ENCODE results near the gene PXDN.

The PXDN gene

DNA sequence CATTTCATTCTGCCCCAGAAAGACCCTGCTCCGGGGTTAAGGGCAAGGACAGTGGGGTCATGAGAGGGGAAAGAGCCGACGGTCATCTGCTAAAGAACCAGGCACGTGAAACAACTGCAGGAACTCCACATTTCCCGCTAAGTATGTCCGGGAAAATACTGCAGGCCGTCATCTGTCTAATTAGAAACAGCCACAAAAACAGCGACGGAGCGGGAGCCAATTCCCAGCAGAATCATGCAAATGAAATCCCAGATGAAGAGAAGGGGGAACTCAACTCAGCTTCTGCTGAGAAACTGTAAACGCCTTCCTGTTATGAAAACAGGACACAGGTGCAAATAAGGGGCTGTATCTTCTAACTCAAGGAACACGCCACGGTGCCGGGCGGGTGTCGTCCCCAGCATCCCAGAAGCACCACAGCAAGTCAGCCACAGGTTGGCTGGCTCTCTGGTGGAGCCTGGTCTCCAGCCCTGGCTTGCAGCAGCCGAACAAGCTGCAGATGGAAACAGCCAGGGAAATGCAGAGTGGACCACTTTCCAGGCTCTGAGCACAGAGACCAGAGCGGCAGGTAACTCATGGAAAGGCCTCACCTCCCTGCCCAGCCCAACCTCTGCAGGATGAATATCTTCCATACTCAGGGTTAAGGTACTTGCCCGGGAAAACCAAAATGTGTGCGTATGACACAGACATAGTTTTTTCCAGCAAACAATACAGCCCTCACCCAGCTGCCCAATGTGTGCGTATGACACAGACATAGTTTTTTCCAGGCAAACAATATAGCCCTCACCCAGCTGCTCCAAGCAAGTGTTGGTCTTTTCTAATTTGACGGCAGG, 28.9 kb downstream of the PXDN start:
- no peak for DNase-seq (ENCODE audit: low read depth)
- no peak overlapping the region for H3K4me3 ChIP-seq (ENCODE audit: low read depth, low read length)
- TF ChIP-seq, protein P1, sequence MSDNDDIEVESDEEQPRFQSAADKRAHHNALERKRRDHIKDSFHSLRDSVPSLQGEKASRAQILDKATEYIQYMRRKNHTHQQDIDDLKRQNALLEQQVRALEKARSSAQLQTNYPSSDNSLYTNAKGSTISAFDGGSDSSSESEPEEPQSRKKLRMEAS (IDR thresholded peaks at IDR 0.05; ENCODE audit: low read depth, low read length): no peak
- TF ChIP-seq, protein P2, sequence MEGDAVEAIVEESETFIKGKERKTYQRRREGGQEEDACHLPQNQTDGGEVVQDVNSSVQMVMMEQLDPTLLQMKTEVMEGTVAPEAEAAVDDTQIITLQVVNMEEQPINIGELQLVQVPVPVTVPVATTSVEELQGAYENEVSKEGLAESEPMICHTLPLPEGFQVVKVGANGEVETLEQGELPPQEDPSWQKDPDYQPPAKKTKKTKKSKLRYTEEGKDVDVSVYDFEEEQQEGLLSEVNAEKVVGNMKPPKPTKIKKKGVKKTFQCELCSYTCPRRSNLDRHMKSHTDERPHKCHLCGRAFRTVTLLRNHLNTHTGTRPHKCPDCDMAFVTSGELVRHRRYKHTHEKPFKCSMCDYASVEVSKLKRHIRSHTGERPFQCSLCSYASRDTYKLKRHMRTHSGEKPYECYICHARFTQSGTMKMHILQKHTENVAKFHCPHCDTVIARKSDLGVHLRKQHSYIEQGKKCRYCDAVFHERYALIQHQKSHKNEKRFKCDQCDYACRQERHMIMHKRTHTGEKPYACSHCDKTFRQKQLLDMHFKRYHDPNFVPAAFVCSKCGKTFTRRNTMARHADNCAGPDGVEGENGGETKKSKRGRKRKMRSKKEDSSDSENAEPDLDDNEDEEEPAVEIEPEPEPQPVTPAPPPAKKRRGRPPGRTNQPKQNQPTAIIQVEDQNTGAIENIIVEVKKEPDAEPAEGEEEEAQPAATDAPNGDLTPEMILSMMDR (IDR thresholded peaks at IDR 0.05; ENCODE audit: low read depth, low read length): no peak
- no peak for TF ChIP-seq POLR2A (IDR thresholded peaks at IDR 0.05; ENCODE audit: extremely low read depth, insufficient read length)
- TF ChIP-seq MYC (IDR thresholded peaks at IDR 0.05; ENCODE audit: low read depth, low read length): no peak

DNA sequence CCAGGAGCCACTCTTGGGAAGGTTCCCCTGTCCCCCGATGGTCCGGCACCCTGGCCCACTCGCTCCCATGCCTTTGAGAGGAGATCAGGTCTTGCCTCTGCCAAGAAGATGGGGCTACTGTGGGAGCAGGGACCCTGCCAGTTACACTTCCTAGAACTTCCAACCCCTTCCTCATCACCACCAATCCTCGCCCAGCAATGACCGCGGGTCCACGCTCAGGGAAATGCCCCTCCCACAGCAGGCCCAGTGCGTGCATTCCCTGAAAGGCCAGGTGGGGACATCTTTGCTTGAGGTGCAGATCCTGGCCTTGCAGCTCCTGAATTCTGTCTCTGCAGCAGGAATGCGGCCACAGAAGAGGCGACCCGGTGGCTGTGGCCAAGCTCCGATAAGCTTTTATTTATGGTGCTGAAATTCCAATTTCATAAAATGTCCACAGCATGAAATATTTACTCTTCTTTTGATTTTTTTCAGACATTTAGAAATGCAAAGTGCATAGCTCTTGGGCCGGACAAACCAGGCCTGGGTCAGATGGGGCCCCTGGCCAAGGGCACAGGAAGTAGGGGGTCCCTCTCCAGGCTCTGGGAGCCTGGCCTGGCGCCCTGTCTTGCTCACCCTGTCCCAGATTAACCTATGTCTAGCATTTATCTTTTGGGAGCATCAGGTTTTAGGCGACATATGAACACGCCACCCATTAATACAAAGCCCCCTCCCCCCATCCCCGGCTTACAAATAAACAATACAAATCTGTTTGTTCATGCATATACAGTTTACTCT, 29.8 kb downstream of the PXDN start:
- DNase-seq (ENCODE audit: low read depth): no peak
- TF ChIP-seq, protein P1 (IDR thresholded peaks at IDR 0.05; ENCODE audit: low read depth, low read length): no peak
- TF ChIP-seq MYC (IDR thresholded peaks at IDR 0.05; ENCODE audit: low read depth, low read length) (no peak), POLR2A (IDR thresholded peaks at IDR 0.05; ENCODE audit: extremely low read depth, insufficient read length) (no peak)
- TF ChIP-seq, protein P2 (IDR thresholded peaks at IDR 0.05; ENCODE audit: low read depth, low read length): no peak
- no peak overlapping the region for H3K4me3 ChIP-seq (ENCODE audit: low read depth, low read length)

DNA sequence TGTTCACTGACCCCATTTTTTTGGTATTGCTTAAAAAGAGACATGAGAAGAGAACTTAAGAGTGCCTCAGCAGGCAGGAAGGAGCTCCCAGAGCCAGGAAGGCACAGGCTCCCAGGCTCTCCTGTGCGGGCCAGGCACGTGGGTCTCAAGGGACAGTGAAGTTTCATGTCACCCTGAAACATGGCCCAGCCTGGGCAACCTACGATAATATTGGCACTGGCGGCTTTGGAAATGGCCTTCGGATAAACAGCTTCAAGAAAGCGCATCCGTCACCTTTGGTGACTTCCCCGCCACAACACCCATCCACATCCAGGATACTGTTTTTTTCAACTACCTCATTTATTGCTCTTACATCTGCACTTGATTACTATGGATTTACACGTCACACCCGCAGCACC, 30.5 kb downstream of the PXDN start:
- no peak for TF ChIP-seq MYC (IDR thresholded peaks at IDR 0.05; ENCODE audit: low read depth, low read length)
- no peak for TF ChIP-seq POLR2A (IDR thresholded peaks at IDR 0.05; ENCODE audit: extremely low read depth, insufficient read length)
- TF ChIP-seq, protein P2 (IDR thresholded peaks at IDR 0.05; ENCODE audit: low read depth, low read length): no peak
- TF ChIP-seq, protein P1 (IDR thresholded peaks at IDR 0.05; ENCODE audit: low read depth, low read length): no peak
- DNase-seq (ENCODE audit: low read depth): no peak
- no peak overlapping the region for H3K4me3 ChIP-seq (ENCODE audit: low read depth, low read length)

DNA sequence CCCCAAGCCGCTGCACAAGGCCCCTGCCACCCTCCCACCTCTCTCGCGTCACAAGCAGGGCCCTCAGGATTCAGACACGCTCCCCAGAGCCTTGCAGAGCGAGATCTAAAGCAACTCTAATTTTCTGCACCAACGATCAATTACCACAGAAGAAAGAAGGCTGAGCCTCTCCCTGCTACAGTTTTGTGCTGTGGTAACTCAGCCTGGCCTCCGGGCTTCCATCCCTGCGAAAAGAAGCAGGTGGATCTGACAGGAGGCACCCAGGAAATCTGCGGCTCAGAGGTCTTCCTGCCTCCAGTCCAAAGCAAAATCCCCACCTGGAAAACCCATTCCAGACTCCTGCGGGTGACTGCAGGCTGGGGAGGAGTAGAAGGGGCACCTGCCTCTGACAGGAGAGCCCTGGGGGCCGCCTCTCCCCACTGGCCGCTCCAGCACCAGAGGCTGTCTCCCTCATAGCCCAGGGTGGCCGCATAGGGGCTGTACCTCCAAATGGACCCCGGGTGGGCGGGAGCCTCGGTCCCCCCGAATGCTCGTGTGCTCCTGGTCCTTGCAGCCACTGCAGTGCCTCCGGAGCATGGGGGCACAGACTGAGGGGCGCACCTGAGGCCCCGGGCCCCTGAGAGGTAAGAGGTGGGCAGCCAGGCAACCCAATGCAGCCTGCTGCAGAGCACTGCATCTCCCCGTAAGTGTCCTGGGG, 31.0 kb downstream of the PXDN start:
- H3K4me3 ChIP-seq (ENCODE audit: low read depth, low read length): no peak overlapping the region
- TF ChIP-seq, protein P2 (IDR thresholded peaks at IDR 0.05; ENCODE audit: low read depth, low read length): no peak
- TF ChIP-seq, protein P1 (IDR thresholded peaks at IDR 0.05; ENCODE audit: low read depth, low read length): no peak
- no peak for TF ChIP-seq POLR2A (IDR thresholded peaks at IDR 0.05; ENCODE audit: extremely low read depth, insufficient read length)
- no peak for TF ChIP-seq MYC (IDR thresholded peaks at IDR 0.05; ENCODE audit: low read depth, low read length)
- no peak for DNase-seq (ENCODE audit: low read depth)

DNA sequence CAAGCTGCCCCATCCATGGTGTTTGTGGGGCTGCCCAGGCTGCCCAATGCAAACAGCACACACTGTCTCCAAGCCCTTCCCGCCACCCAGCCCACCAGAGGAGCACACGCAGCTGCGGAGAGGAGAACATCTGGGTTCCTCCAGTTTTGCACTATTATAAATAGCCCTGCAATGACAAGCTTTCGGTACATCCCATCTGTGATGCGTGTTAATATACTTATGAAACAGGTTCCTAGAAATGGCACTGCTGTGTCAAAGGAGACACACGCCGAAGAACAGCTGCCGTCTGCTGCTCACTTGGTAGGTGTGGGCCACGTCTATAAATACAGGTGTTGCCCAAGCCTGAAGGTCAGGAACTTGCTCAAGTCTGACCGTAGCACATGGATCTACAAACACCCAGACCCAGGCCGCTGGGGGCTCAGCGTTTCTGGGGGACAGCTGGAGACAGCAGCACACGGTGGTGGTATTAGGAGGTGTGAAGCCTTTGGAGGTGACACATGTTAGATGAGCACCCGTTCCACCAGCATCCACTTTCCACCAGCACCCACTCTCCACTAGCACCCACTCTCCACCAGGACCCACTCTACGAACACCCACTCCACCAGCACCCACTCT, 34.3 kb downstream of the PXDN start:
- TF ChIP-seq, protein P2 (IDR thresholded peaks at IDR 0.05; ENCODE audit: low read depth, low read length): no peak
- TF ChIP-seq MYC (IDR thresholded peaks at IDR 0.05; ENCODE audit: low read depth, low read length) (no peak), POLR2A (IDR thresholded peaks at IDR 0.05; ENCODE audit: extremely low read depth, insufficient read length) (no peak)
- TF ChIP-seq, protein P1 (IDR thresholded peaks at IDR 0.05; ENCODE audit: low read depth, low read length): no peak
- no peak overlapping the region for H3K4me3 ChIP-seq (ENCODE audit: low read depth, low read length)
- no peak for DNase-seq (ENCODE audit: low read depth)
